Midbrain (tissue), 1 donor: ENCODE data around the gene CUL4A.

Experiments used
- DNase-seq: peaks from one replicate; lab custom pipeline; 2025; lab: John Stamatoyannopoulos, UW

Gene CUL4A

DNA sequence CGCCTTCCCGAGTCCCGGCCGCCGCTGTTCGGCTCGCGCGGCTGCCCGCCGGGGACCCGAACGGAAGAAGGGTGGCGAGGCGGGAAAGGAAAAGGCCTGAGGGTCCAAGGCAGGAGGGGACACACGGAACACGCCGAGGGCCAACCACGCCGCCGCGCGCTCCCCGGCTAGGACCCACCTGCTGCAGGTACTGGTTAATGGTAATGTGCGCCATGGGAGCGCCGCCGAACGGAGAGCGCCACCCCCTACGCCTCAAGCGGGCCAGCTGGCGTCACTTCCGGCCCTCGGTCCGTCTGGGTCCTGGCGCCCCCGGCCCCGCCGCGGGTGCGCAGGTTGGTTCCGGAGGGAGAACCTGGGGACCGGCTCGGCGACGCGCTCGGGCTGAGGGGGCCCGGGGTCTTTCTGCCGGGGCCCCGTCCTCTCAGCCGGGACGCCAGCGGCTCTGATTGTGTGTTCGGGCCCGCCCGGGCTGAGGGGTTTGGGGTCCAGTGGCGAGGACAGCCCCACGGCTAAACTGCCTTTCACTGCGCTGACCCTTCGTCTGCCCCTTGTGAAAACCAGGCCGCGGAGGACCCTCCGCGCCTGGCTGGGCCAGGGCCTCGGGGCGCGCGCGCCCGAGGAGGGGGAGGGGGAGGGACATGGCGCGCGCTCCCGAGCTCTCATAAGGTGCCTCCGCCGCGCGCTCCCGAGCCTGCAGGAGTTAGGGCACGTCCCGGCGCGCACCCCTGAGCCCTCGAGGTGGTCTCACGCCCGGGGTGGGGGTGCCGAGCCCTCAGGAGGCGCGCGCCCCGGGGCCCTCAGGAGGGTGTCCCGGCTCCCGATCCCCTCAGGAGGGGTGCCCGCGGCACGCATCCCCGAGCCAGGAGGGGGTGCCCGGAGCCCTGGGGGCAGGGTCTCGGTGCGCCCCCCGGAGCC lies 735 bp upstream of the CUL4A start, which contains the start of gene PCID2:
Gene PCID2, minus strand, starts transcription at position 249 of the 915 bp plus-strand sequence. Its CDS starts 35 bp downstream, at position 214.
- peak; percentile 92 for DNase-seq

DNA sequence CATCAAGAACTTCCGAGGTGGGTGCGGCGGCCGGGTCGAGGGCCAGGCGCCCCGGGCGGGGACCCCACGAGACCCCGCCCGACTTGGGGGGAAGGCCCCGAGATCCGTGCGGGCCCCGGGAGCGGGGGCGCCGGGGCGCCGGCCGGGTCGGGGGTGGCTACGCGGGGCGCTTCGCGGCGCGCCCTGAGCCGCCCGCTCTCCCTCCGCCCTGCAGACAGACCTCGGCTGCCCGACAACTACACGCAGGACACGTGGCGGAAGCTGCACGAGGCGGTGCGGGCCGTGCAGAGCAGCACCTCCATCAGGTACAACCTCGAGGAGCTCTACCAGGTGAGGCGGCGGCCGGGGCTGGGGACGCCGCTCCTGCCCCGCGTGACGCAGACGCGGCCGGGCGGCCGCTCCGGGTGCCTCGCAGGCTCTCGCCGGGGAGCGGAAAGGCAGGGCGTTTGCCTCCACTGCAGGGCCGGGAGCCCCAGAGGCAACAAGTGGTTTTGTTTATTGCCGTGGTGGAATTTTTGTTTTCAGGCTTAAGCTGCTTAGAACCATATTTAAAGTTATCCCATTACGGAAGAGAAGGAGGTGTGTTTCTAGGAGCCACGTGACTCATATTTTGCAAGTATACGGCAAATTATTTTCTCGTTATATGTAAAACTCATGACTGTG lies 477 bp downstream of the CUL4A start:
- DNase-seq = peak; percentile 40

DNA sequence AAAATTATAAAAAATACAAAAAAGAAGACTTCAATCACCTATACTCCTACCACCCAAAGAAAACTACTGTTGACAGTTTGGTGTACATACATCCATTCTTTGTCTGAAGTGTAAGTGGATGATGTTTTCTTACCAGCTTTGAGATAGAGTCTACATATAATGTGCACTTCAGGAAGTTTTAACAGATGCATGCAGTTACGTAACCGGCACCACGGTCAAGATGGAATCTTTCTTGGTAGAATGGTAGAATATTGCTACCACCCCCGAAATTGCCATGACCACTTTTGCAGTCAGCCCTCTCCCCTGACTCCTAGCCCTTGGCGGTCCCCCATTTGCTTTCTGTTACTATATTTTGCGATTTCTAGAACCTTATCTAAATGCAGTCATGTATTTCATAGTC lies 1.4 kb downstream of the CUL4A start:
- no peak for DNase-seq

DNA sequence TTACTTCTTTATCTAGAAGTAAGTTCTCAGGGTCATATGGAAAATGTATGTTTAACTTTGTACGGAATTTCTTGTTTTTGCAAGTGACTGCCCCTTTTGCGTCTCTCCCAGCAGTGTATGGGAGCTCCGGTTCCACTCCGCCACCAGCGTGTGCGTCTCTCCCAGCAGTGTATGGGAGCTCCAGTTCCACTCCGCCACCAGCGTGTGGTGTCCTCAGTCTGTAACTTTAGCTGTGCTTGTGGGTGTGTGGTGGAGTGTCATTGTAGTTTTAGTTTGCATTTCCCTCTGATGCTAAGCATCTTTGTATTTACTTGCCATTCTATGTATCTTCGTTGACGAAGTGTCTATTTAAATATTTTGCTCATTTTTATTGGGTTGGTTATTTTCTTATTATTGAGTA lies 2.4 kb downstream of the CUL4A start:
- no peak for DNase-seq

DNA sequence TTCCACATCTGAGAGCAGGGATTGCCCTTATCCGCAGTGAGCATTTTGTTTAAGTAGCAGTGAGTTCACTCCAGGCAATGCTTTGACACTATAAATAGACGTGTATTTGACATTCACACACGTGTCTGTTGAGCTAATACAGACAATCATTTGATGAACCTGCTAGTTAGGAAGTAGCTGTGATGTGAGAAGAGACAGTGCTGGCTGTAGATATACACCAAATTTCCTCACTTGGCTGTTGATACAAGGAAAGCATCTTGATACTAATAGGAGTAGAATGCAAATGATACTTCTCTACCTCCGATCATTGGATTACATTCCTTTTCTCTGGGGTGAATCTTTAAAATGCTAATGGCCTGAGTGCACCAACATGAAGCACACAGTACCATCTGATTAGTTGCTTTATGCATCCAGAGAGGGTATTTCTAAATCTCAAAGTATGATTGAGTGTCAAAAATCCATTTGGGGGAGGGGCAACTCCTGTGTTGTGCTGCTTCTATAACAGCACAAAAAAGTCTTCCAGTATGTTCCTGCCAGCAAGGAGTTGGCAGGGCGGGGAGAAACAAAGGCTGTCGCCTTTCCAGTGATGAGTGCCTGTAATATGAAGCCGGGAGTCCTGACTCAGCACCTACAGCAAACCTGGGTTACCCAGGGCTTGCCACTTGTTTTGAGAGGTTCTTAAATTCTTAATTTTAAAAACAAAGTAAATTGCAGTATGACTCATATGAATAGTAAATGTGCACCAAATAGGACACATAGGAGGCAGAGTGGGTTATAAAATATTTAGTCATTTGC lies 7.0 kb downstream of the CUL4A start:
- peak; percentile 27 for DNase-seq

DNA sequence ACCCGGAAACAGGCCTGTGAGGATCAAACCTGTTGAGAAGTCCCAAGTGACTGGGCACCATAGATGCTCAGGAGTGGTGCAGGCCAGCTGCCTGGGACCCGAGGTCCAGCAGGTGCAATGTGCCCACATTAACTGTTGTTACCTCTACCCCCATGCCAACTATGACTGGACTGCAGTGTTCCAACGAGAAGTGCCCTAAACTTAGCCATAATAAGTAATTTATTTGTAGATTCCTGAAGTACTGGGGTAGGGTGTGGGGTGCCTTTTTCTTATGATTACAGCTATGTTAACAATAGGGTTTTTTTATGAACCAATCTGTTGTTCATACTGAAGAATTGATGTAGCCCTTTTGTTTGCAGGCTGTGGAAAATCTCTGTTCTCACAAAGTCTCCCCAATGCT lies 9.2 kb downstream of the CUL4A start:
- no peak for DNase-seq

DNA sequence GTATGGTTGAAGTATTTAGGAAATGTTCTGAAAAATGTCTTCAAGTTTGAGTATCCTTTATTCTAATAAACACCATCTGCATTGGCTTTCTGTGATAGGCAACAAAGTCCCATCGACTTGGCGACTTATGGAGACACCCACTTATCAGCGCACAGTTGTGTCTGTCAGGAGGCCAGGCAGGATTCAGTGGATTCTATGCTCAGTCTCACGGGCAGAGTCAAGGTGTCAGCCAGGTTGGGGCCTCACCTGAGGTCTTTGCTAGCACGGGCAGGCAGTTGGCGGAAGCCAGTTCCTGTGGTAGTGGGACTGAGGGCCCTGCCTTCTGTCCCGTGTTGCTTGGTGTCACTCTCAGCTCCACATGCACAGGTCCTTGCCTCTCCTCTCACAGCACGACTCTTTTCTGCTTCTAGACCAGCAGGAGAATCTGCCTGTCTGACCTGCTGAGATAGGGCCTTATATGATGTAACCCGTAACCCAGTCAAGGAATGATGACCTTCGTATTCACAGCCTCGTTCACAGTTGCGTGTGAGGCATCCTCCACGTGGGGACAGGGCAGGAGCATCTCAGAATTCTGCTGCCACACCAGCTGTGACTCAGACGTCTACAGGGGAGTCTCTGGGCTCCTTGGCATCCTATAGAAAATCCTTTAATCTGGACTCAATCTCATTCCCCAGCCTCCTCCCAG lies 10.0 kb downstream of the CUL4A start:
- no peak for DNase-seq

DNA sequence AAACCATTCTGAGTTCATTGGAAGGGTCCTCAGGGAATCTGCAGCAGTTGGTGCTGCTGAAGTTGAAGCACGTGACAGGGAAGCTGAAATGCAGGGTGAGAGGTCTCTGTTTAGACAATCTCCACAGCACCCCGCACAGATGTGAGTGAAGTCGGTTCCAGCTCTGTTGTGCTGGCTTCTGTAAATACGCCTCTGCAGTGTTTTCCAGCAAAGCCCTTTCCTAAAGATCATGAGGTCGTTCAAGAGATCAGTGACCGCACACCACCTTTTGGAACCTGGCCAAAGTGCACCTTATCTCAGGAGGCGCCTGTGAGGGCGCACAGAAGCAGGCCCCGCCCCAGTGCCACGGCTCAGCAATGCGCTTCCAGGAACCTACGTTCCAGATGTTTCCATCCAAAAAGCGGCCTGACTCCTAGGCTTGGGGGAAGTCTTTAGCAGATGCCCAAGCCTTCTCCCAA lies 10.8 kb downstream of the CUL4A start:
- DNase-seq = no peak

DNA sequence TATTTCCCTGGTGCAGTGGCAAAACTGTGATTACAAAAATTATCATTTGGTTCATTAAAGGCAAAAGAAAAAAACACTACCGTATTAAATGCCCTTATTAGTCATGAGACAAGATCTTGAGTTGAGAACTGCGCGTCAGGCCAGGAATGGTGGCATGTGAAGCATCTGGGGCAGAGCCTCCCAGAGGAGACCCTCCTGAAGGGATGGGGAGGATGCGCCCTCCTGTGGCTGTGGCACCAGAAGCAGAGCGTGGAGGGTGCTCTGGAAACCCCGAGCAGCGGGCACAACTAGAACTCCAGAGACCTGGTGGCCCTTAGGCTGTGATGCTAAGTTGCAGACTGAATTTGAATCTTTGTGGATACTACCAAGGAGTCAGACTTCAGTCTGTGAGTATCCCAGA lies 11.5 kb downstream of the CUL4A start:
- DNase-seq = no peak

DNA sequence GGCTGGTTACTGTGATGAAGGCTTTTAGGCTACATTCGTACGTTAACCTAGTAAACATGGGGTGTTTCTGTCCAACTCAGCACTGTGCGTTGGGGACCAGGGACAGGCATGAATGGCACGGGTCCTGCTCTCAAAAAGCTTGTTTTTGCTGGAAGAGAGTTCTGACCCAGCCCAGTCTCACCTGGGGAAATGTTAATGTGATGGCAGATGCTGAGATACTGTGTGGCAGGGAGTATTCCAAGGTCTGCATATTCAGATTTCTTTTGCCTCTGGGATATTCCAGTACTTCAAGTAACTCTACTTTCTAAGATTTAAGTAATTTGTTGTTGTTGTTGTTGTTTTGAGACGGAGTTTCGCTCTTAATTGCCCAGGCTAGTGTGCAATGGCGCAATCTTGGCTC lies 13.7 kb downstream of the CUL4A start:
- no peak for DNase-seq

DNA sequence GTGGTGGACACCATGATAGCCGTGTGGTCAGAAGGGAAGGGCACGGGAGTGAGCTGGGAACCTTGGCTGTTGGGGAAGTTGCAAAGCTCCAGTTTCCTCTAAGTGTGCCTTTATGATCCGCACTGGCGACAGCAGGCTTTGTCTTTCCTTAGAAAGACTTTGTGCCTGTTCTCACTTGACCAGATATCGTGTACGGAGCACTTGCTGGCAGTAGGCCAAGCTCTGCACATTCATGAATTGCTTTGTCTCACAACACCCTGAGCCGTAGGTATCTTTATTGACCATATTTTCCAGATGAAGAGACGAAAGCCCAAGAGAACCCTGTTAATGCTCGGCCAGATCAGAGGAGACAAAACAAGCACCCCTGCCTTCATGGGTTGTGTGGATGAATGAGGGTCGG lies 15.1 kb downstream of the CUL4A start:
- DNase-seq = no peak

DNA sequence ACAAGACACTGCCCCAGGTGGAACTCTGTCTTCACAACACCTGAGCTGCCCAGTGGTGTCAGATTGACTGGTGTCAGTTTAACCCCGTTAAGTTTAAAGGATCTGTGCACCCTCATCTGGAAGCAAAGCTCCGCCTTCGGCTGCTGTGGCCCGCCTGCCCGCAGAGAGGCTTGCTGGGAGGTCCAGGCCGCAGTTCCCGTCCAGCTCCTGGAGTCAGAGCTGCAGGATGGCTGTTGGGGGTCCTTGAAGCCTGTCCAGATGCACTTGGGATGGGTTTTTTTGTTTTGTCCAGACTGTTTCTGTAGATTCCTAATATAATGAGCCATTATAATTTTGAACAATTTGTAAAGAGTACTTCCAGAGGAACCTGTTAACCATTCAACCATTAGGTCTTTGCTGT lies 16.1 kb downstream of the CUL4A start:
- DNase-seq = no peak

DNA sequence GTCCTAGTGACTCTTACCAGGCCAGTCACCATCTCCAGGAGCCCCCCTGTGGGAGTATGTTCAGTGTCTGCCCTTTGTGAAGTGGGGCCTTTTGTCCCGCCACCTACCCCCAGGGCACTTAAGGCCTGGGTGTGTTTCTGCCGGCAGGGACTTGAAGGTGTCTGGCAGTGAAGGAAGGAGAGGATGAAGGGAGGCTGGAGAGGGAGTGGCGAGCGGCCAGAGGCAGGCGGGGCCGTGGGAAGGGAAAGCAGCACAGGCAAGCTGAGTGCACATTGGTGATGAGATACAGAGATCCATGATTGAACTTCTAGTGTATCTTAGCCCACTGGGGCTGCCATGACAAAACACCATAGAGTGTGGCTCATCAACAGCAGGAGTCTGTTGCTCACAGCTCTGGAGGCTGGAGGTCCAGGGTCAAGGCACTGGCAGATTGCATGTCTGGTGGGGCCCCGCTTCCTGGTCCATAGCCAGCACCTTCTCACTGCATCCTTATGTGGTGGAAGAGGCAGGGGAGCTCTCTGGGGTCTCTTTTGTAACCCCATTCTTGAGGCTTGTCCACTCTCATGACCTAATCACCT lies 17.5 kb downstream of the CUL4A start:
- no peak for DNase-seq

DNA sequence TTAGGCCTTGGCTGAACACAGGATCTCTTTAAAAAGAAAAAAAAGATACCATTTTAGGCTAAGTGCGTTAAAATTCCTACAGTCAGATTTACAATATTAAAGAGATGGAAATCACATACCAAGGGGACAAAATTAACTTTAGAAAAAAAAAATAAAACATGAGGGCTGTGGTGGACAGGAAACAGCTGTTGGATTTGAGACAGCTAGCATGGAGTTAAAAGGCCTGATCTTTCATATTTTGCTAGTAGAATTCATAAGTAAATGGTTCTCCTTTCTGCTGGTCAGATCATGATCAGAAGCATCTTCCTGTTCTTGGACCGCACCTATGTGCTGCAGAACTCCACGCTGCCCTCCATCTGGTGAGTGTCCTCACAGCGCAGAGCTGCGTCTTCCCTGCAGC lies 19.7 kb downstream of the CUL4A start:
- no peak for DNase-seq

DNA sequence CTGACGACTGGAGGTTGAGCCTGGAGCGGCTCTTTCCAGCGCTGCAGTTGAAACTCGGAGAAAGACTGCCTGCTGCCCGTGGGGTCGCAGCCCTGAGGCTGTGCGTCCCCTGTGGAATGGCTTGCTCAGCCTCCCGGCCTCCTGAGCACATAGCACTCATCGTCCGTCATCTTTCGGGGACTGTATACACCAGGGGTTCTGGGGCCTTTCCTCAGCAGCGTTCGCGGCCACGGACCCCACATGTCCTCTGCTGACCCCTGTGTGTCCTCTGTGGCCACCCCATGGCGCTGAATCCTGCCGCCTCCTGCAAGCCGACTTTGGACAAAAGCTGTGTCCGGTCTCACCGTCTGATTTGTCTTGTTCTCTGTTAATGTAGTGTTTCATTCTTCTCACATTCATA lies 20.4 kb downstream of the CUL4A start:
- no peak for DNase-seq

DNA sequence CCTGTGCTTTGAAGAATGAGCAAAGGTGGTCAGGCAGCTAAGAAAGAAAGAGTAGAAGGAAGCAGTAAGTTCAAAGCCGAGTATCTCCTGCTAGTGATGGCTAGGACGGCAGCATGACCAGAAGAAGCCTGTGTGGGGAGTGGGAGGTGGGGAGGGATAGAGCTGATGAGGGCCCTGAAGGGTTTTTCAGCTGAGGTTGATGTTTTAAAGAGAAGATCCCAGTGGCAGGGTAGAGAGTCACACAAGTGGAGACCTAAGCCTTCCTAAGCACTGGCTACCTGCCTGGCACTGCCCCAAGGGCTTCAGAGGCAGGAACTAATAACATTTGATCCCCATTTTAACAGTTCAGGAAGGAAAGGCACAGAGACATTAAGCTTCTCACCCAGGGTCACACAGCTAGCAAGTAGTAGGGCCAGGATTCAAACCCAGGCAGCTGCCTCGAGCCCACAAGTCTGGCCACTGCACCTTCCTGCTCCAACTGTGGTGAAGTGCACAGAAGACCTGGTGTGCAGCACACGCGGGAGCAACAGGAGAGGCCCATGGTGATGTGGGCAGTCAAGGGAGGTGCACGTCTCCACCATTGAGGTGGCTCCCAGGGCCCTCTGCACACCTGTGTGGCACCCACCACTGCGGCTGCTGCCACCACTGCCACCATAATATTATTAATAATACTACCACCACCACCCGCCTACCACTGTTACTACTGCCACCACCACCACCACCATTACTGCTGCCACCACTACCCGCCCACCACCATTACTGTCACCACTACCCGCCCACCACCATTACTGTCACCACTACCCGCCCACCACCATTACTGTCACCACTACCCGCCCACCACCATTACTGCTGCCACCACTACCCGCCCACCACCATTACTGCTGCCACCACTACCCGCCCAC lies 22.1 kb downstream of the CUL4A start:
- DNase-seq = no peak

DNA sequence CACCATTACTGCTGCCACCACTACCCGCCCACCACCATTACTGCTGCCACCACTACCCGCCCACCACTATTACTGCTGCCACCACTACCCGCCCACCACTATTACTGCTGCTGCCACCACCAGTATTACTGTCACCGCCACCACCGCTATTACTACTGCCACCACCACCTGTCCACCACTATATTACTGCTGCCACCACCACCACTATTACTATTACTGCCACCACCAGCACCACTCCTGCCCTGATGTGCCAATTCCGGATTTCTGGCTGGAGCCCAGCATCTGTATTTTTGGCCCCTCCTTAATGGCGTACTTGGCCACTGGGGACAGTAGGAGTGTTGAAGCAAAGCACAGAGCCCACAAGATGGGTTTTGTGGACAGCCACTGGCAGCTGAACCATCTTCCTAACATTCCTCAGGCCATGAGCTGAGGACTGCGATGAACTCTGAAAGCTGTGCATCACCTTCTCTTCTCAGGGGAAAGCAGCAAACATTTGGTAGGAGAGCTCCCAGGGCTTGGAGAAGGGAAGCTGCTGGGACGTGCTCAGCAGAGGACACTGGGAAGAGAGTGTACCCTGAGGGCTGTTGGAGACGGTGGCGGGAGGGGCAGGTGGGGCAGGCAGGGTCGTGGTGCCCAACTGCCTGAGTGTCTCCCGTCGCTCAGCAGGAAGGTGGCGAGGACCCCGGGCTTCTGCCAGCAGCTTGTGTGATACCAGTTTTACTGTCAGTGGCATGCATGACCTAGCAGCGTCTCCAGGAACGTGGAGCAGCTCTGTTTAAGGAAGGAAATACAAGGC lies 23.0 kb downstream of the CUL4A start:
- no peak for DNase-seq

DNA sequence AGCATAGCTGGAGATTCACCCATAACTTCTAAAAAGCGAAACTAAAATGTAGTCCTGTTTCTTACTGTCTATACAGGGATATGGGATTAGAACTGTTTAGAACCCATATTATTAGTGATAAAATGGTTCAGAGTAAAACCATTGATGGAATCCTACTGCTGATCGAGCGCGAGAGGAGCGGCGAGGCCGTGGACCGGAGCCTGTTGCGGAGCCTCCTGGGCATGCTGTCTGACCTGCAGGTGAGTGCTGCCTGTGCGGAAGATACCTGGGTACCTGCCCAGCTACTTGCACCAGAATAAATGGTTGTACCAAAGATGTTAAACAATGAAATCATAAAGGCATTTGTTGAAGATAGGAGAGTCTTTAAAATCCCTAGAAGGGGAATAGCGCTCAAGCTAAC lies 23.7 kb downstream of the CUL4A start:
- no peak for DNase-seq

DNA sequence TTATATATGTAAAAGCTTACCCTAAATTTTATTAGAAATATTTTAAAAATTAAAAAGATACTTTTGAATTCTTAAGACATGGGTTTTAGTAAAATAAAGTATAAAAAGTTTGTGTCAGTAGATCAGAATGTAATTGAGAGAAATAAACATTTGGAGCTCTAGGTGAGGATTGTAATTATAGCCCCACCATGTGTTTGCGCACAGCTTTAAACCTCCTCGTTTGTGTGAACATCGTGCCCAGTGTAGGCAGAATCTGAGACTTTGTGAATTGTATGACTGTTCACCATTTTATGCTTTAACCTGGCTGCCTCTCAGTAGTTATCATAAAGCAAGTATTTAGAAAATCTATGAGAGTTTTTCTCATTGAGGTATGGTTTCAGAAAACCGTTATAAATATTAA lies 29.1 kb downstream of the CUL4A start:
- DNase-seq = no peak

DNA sequence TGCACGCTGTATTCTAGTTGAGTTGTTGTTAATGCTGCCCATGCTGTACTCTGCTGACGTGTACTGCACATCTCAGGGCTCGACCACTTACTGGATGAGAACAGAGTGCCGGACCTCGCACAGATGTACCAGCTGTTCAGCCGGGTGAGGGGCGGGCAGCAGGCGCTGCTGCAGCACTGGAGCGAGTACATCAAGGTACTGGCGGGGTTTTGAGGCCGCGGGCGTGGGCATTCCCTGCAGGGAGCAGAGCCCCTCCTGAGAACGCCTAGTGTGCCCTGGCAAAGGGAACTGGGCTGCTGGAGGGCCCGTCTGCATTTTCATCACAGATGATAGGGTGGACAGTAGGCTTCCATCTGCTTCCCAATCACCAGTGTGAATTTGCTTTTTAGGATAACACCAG lies 29.9 kb downstream of the CUL4A start:
- no peak for DNase-seq
